Neural cell (in vitro differentiated cells): ENCODE measurements around the gene RIN1. TPM values are rescaled to one million over a fixed set of nuclear protein-coding genes. Genes with fewer than 3 reads are reported as not detected.

Experiments used
- H2AFZ ChIP-seq: fragments of 200-600, 300-800 bp; sonication (generic), shearing (Covaris generic); 2 replicates; pipeline ENCODE4 v1.6.0; 2014; ENCODE audit warnings: low read depth, mild to moderate bottlenecking, antibody characterized with exemption, low read length, moderate library complexity
- H3F3A ChIP-seq: fragments of 200-600 bp; shearing (Covaris generic); 2 replicates; pipeline ENCODE4 v1.6.1; 2016; ENCODE audit warnings: mild to moderate bottlenecking, moderate library complexity, mixed read lengths, antibody characterized with exemption, low read length; ENCODE audit not compliant: insufficient read depth, poor library complexity, severe bottlenecking
- H3K27ac ChIP-seq: fragments of 200-600, 300-800 bp; sonication (generic), shearing (Covaris generic); 2 replicates; pipeline ENCODE4 v1.5.1; 2014; ENCODE audit warnings: mild to moderate bottlenecking, low read length, moderate library complexity
- H3K27me3 ChIP-seq: fragments of 300-800, 200-600 bp; sonication (generic), shearing (Covaris generic); 2 replicates; pipeline ENCODE4 v1.6.0; 2014; ENCODE audit warnings: mild to moderate bottlenecking, low read depth, low read length, moderate library complexity; ENCODE audit not compliant: insufficient read depth
- H3K36me3 ChIP-seq: fragments of 300-800, 200-600 bp; sonication (generic), shearing (Covaris generic); 2 replicates; pipeline ENCODE4 v1.5.1; 2014; ENCODE audit warnings: mild to moderate bottlenecking, antibody characterized with exemption, low read length, moderate library complexity; ENCODE audit not compliant: insufficient read depth
- H3K4me2 ChIP-seq: fragments of 300-800, 200-600 bp; sonication (generic), shearing (Covaris generic); 2 replicates; pipeline ENCODE4 v1.6.0; 2014; ENCODE audit warnings: mild to moderate bottlenecking, low read length
- H3K4me3 ChIP-seq: fragments of 300-800, 200-600 bp; sonication (generic), shearing (Covaris generic); 2 replicates; pipeline ENCODE4 v1.5.1; 2014; ENCODE audit warnings: mild to moderate bottlenecking, low read length, moderate library complexity
- H3K79me2 ChIP-seq: fragments of 200-600 bp; shearing (Covaris generic); replicated peaks from 2 replicates; pipeline ENCODE4 v1.6.0; 2014; ENCODE audit warnings: mild to moderate bottlenecking, low read length, moderate library complexity; ENCODE audit not compliant: insufficient read depth
- H3K9ac ChIP-seq: fragments of 300-800, 200-600 bp; sonication (generic), shearing (Covaris generic); 2 replicates; pipeline ENCODE4 v1.6.1; 2016; ENCODE audit warnings: mild to moderate bottlenecking, low read length, mixed read lengths
- H3K9me2 ChIP-seq: fragments of 200-600 bp; shearing (Covaris generic); 2 replicates; pipeline ENCODE4 v1.6.1; 2016; ENCODE audit warnings: mild to moderate bottlenecking, low read length, mixed read lengths; ENCODE audit not compliant: insufficient read depth
- H3K9me3 ChIP-seq: fragments of 200-600, 300-800 bp; sonication (generic), shearing (Covaris generic); 2 replicates; pipeline ENCODE4 v1.6.1; 2016; ENCODE audit warnings: mild to moderate bottlenecking, mixed run types, low read length, moderate library complexity, mixed read lengths
- H4K20me1 ChIP-seq: fragments of 200-600 bp; shearing (Covaris generic); 2 replicates; pipeline ENCODE4 v1.6.1; 2016; ENCODE audit warnings: mild to moderate bottlenecking, mixed run types; ENCODE audit not compliant: insufficient read depth
- EP300 ChIP-seq: fragments of 450-650 bp; conservative IDR thresholded peaks from 2 replicates; pipeline ENCODE4 v1.6.1; 2014; ENCODE audit warnings: antibody characterized with exemption, mild to moderate bottlenecking, moderate library complexity; ENCODE audit not compliant: poor library complexity, severe bottlenecking
- EZH2 ChIP-seq: fragments of 200-600, 300-800 bp; shearing (Covaris generic), sonication (generic); IDR thresholded peaks from 2 replicates; pipeline ENCODE4 v1.6.1; 2014; ENCODE audit warnings: antibody characterized with exemption, low read length, borderline replicate concordance, mild to moderate bottlenecking; ENCODE audit not compliant: insufficient read depth, poor library complexity, severe bottlenecking
- MXI1 ChIP-seq: fragments of 450-650 bp; conservative IDR thresholded peaks from 2 replicates; pipeline ENCODE4 v1.6.1; 2014; ENCODE audit warnings: antibody characterized with exemption, mild to moderate bottlenecking; ENCODE audit not compliant: poor library complexity, severe bottlenecking
- POLR2AphosphoS5 ChIP-seq: IDR thresholded peaks from 2 replicates; pipeline ENCODE4 v1.6.1; 2012
- RAD21 ChIP-seq: fragments of 450-650 bp; conservative IDR thresholded peaks from 2 replicates; pipeline ENCODE4 v1.6.1; 2014; ENCODE audit warnings: antibody characterized with exemption, mild to moderate bottlenecking, moderate library complexity
- REST ChIP-seq: IDR thresholded peaks from 2 replicates; pipeline ENCODE4 v1.6.1; 2012; ENCODE audit warnings: borderline replicate concordance
- SMC3 ChIP-seq: fragments of 450-650 bp; conservative IDR thresholded peaks from 2 replicates; pipeline ENCODE4 v1.6.1; 2014; ENCODE audit warnings: antibody characterized with exemption, mild to moderate bottlenecking, moderate library complexity; ENCODE audit not compliant: poor library complexity
- TAF1 ChIP-seq: IDR thresholded peaks from 2 replicates; pipeline ENCODE4 v1.6.1; 2012; ENCODE audit warnings: low read depth
- polyA plus RNA-seq: library from polyadenylated mRNA; depleted of rRNA; stranded (reverse); fragments of >200 nt; gene quantifications from 2 replicates; pipeline ENCODE4 v1.2.3, GENCODE V29; 2014
- TF ChIP-seq, protein P1 (sequence below): fragments of 450-650 bp; IDR thresholded peaks from 2 replicates; pipeline ENCODE4 v1.5.1; 2014; ENCODE audit warnings: antibody characterized with exemption, mild to moderate bottlenecking, moderate library complexity; ENCODE audit not compliant: poor library complexity, severe bottlenecking

The RIN1 gene
- polyA plus RNA-seq, 1 donor from 2014 or later: 4.2 TPM

- Histone ChIP-seq H3K9ac (no peak overlapping the region), H4K20me1 (no peaks in the 10 kb centered on the region), H3K79me2 (no peaks in the 10 kb centered on the region), H3K36me3 (no peaks in the 10 kb centered on the region), H3K9me2 (no peaks in the 10 kb centered on the region), H3K4me2 (no peak overlapping the region), H3K4me3 (no peak overlapping the region), H3K9me3 (no peaks in the 10 kb centered on the region), H3K27ac (no peak overlapping the region), H2AFZ (no peak overlapping the region), H3F3A (no peaks in the 10 kb centered on the region), H3K27me3 (no peaks in the 10 kb centered on the region)
- TF ChIP-seq RAD21 (no peak), SMC3 (no peak), MXI1 (no peak), EP300 (no peak), REST (no peak), EZH2 (no peak), POLR2AphosphoS5 (no peak)
- TF ChIP-seq, protein P1, sequence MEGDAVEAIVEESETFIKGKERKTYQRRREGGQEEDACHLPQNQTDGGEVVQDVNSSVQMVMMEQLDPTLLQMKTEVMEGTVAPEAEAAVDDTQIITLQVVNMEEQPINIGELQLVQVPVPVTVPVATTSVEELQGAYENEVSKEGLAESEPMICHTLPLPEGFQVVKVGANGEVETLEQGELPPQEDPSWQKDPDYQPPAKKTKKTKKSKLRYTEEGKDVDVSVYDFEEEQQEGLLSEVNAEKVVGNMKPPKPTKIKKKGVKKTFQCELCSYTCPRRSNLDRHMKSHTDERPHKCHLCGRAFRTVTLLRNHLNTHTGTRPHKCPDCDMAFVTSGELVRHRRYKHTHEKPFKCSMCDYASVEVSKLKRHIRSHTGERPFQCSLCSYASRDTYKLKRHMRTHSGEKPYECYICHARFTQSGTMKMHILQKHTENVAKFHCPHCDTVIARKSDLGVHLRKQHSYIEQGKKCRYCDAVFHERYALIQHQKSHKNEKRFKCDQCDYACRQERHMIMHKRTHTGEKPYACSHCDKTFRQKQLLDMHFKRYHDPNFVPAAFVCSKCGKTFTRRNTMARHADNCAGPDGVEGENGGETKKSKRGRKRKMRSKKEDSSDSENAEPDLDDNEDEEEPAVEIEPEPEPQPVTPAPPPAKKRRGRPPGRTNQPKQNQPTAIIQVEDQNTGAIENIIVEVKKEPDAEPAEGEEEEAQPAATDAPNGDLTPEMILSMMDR: no peak
Observed at GRCh38 chr11:66362481-66363147, 26.4 kb upstream of the RIN1 start.

GRCh38 chr11:66361502-66361941 lies 25.3 kb upstream of the RIN1 start:
- Histone ChIP-seq H3K4me3 (no peak overlapping the region), H2AFZ (no peak overlapping the region), H4K20me1 (no peaks in the 10 kb centered on the region), H3F3A (no peaks in the 10 kb centered on the region), H3K9me3 (no peaks in the 10 kb centered on the region), H3K9ac (no peak overlapping the region), H3K27ac (no peak overlapping the region), H3K9me2 (no peaks in the 10 kb centered on the region), H3K27me3 (no peaks in the 10 kb centered on the region), H3K79me2 (no peaks in the 10 kb centered on the region), H3K4me2 (no peak overlapping the region), H3K36me3 (no peaks in the 10 kb centered on the region)
- no peak for TF ChIP-seq EP300
- no peak for TF ChIP-seq TAF1
- TF ChIP-seq, protein P1: no peak
- TF ChIP-seq EZH2: no peak
- no peak for TF ChIP-seq SMC3
- TF ChIP-seq POLR2AphosphoS5: no peak
- no peak for TF ChIP-seq REST
- TF ChIP-seq RAD21: no peak
- no peak for TF ChIP-seq MXI1
